HUES64 (cell line): ENCODE data around the gene LDLRAD4.

Experiments used
- H3K27ac ChIP-seq: 2 replicates; pipeline ENCODE4 v1.7.0; 2013; ENCODE audit warnings: low read depth, low read length, inconsistent platforms
- H3K27me3 ChIP-seq: 2 replicates; pipeline ENCODE4 v1.6.1; 2013; ENCODE audit warnings: mild to moderate bottlenecking, low read length; ENCODE audit not compliant: insufficient read depth
- H3K36me3 ChIP-seq: 2 replicates; pipeline ENCODE4 v1.6.1; 2013; ENCODE audit warnings: mild to moderate bottlenecking, low read length; ENCODE audit not compliant: insufficient read depth
- H3K4me1 ChIP-seq: 2 replicates; pipeline ENCODE4 v1.6.1; 2013; ENCODE audit warnings: mild to moderate bottlenecking, low read length, moderate library complexity; ENCODE audit not compliant: insufficient read depth
- H3K4me3 ChIP-seq: 2 replicates; pipeline ENCODE4 v1.5.1; 2013; ENCODE audit warnings: mild to moderate bottlenecking, low read length, moderate library complexity
- H3K9ac ChIP-seq: 2 replicates; pipeline ENCODE4 v1.6.1; 2013; ENCODE audit warnings: mild to moderate bottlenecking, low read depth, low read length
- H3K9me3 ChIP-seq: 2 replicates; pipeline ENCODE4 v1.6.1; 2013; ENCODE audit warnings: low read depth, low read length; ENCODE audit not compliant: insufficient read depth
- WGBS: fragments of 150-250, 120-280 bp; methylation state at CpG from one replicate; pipeline ENCODE4 v1.1.7; 2013; ENCODE audit warnings: missing lambda C conversion rate; 5-methylcytosine and 5-hydroxymethylcytosine counted together

Gene LDLRAD4

DNA sequence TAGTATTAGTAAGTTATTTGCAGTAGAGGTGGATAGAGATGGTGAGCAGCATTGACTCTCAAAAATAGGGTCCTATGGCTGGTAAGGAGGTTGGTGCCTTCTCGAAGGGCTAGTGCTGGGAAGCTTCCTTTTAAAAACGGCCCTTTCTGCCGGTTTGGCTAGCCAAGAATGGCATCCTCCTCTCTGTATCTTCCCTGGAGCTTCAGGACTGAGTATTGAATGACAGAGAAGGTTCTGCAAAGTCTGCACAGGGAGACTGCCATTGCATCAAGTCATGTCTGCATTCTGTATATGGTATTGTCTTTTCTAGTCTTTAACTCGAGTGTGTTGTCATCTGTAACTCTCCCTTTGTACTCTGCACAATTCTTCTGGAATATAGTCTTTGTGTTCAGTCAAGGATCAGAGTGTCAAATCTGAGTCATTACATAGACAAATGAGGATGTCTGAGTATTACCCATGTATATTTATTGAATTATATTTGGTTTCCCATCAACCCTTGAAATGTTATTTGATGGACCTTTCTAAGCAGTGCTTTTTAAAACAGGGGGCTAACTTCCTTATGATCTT is 1.1 kb downstream of the LDLRAD4 start:
- H3K27me3 ChIP-seq = peaks cover 62% of the 10 kb centered on the region
- 67% methylated on average over 4 of the region's 4 CpGs for WGBS
- H3K4me3 ChIP-seq = 0 out of 2 replicates have a peak overlapping the region, but pooled peaks have one; percentile 63
- peaks cover 20% of the 10 kb centered on the region for H3K4me1 ChIP-seq
- H3K9ac ChIP-seq = no peak overlapping the region
- H3K9me3 ChIP-seq = no peaks in the 10 kb centered on the region
- H3K27ac ChIP-seq = no peak overlapping the region
- no peaks in the 10 kb centered on the region for H3K36me3 ChIP-seq

- H3K27me3 ChIP-seq = peaks cover 57% of the 10 kb centered on the region
These were observed 1.9 kb downstream of the LDLRAD4 start for GRCh38 chr18:13220361-13220991.

DNA sequence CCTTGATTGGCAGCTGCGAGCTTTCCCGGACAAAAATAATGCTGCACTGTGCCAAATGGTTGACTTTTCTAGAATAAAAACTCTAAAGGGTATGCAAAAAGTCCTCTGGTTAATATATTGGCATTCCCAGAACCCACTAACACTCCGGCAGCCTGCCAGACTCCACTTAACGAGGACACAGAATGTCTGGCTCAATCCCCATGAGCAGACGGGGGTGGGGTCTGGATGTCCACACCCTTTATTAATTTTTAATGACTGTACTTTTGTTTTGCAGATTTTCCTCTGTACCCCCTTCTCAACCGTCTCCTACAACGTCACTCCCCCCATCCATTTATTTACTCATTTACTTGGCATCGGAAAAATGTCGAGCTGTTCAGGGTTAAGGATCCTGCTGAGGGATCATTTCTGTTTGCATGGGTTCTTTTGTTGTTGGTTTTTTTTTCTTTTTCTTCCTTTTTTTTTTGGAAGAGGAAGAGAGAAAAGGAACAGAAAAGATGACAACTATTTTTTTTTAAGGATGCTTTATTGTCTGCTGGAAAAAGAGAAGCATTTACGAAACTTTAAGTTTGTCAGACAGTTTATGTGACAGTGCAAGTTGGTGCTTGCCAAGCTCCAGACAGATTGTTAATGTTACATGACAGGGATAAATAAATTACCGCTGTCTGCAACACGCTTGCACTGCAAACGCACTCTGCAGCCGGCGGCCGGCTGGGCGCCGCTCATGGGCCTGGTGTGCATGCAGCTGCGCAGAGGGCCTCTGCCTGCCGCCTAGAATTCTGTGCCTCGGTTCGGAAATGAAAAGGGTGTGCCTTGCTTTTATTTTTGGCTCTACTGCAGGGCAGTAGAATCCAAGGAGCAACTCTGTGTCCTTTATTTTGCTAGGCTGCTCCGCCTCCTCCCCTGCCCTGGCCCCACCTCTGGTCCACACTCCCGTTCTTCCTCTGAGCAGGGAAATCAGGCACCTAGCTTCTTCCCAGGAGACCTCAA is 3.6 kb downstream of the LDLRAD4 start:
- Histone ChIP-seq H3K4me1 (peaks cover 20% of the 10 kb centered on the region), H3K27me3 (peaks cover 41% of the 10 kb centered on the region), H3K27ac (no peak overlapping the region), H3K9me3 (no peaks in the 10 kb centered on the region), H3K9ac (no peak overlapping the region), H3K4me3 (no peak overlapping the region), H3K36me3 (no peaks in the 10 kb centered on the region)
- WGBS = 79% methylated on average over 24 of the region's 24 CpGs

More at GRCh38 chr18:13220361-13220991, 1.9 kb downstream of the LDLRAD4 start:
- 66% methylated on average over 10 of the region's 10 CpGs for WGBS
- Histone ChIP-seq H3K9me3 (no peaks in the 10 kb centered on the region), H3K4me3 (no peak overlapping the region), H3K36me3 (no peaks in the 10 kb centered on the region), H3K27ac (no peak overlapping the region), H3K9ac (no peak overlapping the region), H3K4me1 (peaks cover 20% of the 10 kb centered on the region)

GRCh38 chr18:13222856-13223281 is 4.3 kb downstream of the LDLRAD4 start:
- H3K4me3 ChIP-seq = no peak overlapping the region
- no peaks in the 10 kb centered on the region for H3K36me3 ChIP-seq
- peaks cover 20% of the 10 kb centered on the region for H3K4me1 ChIP-seq
- no peak overlapping the region for H3K27ac ChIP-seq
- peaks cover 37% of the 10 kb centered on the region for H3K27me3 ChIP-seq
- 85% methylated on average over 4 of the region's 4 CpGs for WGBS
- no peaks in the 10 kb centered on the region for H3K9me3 ChIP-seq
- H3K9ac ChIP-seq = no peak overlapping the region

- 84% methylated on average over 13 of the region's 13 CpGs for WGBS
- Histone ChIP-seq H3K9ac (no peak overlapping the region), H3K9me3 (no peaks in the 10 kb centered on the region), H3K4me1 (peaks cover 20% of the 10 kb centered on the region), H3K4me3 (no peak overlapping the region), H3K36me3 (no peaks in the 10 kb centered on the region), H3K27me3 (peaks cover 30% of the 10 kb centered on the region), H3K27ac (no peak overlapping the region)
These were observed 5.0 kb downstream of the LDLRAD4 start for GRCh38 chr18:13223311-13224143.

DNA sequence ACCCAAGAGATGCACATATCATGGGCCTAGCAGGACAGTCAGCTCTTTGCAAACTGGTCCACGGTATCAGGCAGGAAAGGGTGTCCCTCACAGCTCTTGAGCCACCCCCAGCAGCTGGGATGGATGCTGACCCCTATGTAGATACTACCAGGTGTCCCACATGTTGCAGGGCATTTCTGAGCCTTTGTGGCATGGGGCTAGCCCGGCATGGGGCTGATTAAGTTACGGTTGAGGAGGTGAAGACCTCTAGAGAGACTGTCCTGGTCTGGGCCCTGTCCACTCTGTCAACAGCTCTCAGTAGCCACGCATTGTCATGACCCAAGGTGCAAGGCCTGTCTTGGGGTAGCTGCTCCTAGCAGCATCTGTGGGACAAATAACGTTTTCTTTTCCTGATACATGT is 6.7 kb downstream of the LDLRAD4 start:
- no peaks in the 10 kb centered on the region for H3K9me3 ChIP-seq
- no peak overlapping the region for H3K4me3 ChIP-seq
- no peak overlapping the region for H3K27ac ChIP-seq
- H3K36me3 ChIP-seq = no peaks in the 10 kb centered on the region
- H3K9ac ChIP-seq = no peak overlapping the region
- peaks cover 13% of the 10 kb centered on the region for H3K27me3 ChIP-seq
- peaks cover 20% of the 10 kb centered on the region for H3K4me1 ChIP-seq
- WGBS = 91% methylated on average over 5 of the region's 5 CpGs

GRCh38 chr18:13226533-13227144 is 8.1 kb downstream of the LDLRAD4 start:
- no peaks in the 10 kb centered on the region for H3K27me3 ChIP-seq
- 88% methylated on average over 5 of the region's 5 CpGs for WGBS
- no peak overlapping the region for H3K9ac ChIP-seq
- no peaks in the 10 kb centered on the region for H3K9me3 ChIP-seq
- H3K27ac ChIP-seq = no peak overlapping the region
- peaks cover 16% of the 10 kb centered on the region for H3K4me1 ChIP-seq
- H3K36me3 ChIP-seq = no peaks in the 10 kb centered on the region
- H3K4me3 ChIP-seq = no peak overlapping the region

DNA sequence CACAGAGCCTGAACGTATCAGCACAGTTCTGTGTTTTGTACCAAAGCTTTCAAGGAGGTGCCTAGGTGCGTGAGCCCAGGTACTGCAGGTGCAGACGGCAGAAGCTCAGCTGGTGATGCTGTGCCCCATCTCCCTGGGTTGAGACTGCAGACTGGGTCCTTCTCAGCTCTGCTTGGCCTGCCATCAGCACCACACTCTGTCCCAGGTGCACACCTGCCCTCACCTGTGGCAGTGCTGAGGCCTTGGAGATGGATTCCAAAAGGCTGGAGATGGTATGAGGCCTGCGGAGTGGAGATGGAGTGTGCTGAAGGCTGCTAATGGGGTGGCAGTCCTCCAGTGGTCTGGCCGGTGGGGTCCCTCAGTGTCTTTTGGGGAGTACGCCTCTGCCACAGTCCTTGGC is 9.3 kb downstream of the LDLRAD4 start:
- no peaks in the 10 kb centered on the region for H3K27me3 ChIP-seq
- H3K9me3 ChIP-seq = no peaks in the 10 kb centered on the region
- WGBS = 94% methylated on average over 6 of the region's 6 CpGs
- no peak overlapping the region for H3K27ac ChIP-seq
- H3K36me3 ChIP-seq = no peaks in the 10 kb centered on the region
- H3K4me3 ChIP-seq = no peak overlapping the region
- H3K4me1 ChIP-seq = peaks cover 3% of the 10 kb centered on the region; the same call in 1 of the 2 replicates
- H3K9ac ChIP-seq = no peak overlapping the region

DNA sequence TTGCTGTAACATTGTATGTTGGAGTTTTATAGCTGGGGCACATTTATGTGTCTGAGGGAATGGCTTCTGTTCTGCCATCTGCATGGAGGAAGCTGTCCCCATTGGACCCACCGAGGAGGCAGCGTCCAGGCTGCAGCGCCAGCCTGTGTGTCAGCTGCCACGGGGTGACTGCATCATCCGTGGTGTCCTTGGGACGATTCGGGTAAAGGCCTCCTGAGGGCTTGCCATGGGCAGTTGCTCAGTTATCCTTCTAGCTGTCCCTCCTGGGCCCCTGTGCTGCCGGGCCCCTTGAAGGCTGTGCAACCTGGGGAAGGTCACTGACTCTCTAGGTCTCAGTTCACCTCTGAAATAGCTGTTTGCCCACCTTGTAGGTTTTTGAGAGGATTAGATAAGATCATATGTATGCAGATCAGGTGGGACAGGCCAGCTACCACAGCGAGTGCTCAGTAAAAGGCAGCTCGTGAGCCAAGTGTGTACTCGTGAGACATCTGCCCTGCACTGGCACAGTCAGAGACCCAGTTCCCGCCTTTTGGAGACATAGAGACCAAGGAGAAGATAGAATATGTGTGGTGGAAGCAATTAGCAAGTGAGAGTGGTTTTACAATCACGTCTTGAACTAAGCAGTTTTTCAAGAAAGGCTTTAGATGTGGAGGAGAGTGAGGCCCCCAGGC is 10.6 kb downstream of the LDLRAD4 start:
- Histone ChIP-seq H3K9ac (no peak overlapping the region), H3K9me3 (no peaks in the 10 kb centered on the region), H3K4me1 (no peaks in the 10 kb centered on the region), H3K36me3 (no peaks in the 10 kb centered on the region), H3K27me3 (no peaks in the 10 kb centered on the region), H3K27ac (no peak overlapping the region), H3K4me3 (no peak overlapping the region)
- 92% methylated on average over 13 of the region's 13 CpGs for WGBS

DNA sequence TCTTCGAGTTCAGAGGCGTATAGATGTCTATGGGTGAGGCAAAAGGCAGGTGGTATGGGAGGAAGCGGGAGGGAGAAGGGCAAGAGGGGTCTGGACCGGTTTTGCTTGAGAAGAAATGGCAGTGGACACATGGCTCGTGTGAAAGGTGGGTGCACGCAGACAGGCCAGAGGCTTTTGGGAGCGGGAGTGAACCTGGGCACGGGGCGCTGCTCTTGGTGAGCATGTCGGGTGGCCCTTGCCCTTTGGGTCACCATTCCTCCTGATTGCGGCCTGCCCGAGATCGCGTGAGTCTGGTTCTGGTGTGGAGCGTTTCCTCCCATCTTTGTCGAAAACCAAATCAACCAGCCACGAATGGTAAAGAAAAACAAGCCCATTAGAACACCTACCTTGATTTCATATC is 12.6 kb downstream of the LDLRAD4 start:
- Histone ChIP-seq H3K27ac (no peak overlapping the region), H3K4me3 (no peak overlapping the region), H3K27me3 (no peaks in the 10 kb centered on the region), H3K36me3 (no peaks in the 10 kb centered on the region), H3K4me1 (peaks cover 8% of the 10 kb centered on the region; the same call in 1 of the 2 replicates), H3K9ac (no peak overlapping the region), H3K9me3 (no peaks in the 10 kb centered on the region)
- 92% methylated on average over 17 of the region's 17 CpGs for WGBS
